K562 (cell line): ENCODE measurements around the gene SDF4. TPM values are rescaled to one million over a fixed set of nuclear protein-coding genes. Genes with fewer than 3 reads are reported as not detected.

Experiments used
- BRF1 ChIP-seq: IDR thresholded peaks from 3 replicates; pipeline ENCODE4 v1.6.1; 2011; ENCODE audit warnings: borderline replicate concordance, mild to moderate bottlenecking; ENCODE audit not compliant: insufficient read length; ENCODE audit errors: extremely low read depth
- CUX1 ChIP-seq: fragments of 200-800 bp; sonication (Bioruptor generic); IDR thresholded peaks from 2 replicates; pipeline ENCODE4 v1.6.1; 2016; ENCODE audit warnings: missing genetic modification characterization, missing compliant biosample characterization
- E2F3 ChIP-seq: fragments of 250-450 bp; sonication (Bioruptor Pico); IDR thresholded peaks from 2 replicates; pipeline ENCODE4 v1.4.0; 2020; ENCODE audit warnings: mild to moderate bottlenecking
- HSF4 ChIP-seq: fragments of 250-450 bp; sonication (Bioruptor Pico); IDR thresholded peaks from 2 replicates; pipeline ENCODE4 v2.1.2; 2022; ENCODE audit warnings: mild to moderate bottlenecking, moderate library complexity, borderline replicate concordance
- KLF16 ChIP-seq: IDR thresholded peaks from 2 replicates; pipeline ENCODE4 v1.6.1; 2016; ENCODE audit warnings: antibody characterized with exemption
- MLX ChIP-seq, 2 experiments: fragments of 450-650 bp in 1 of 2; sonication (generic) in 1 of 2; formaldehyde crosslinking; conservative IDR thresholded peaks; 2 replicates each; pipeline versions ENCODE4 v1.4.0 to v1.8.1; 2020 to 2022; ENCODE audit warnings: mild to moderate bottlenecking in 1 of 2, missing genetic modification reagents in 1 of 2
- NONO ChIP-seq, 2 experiments: fragments of 200-400 bp in 1 of 2; fragments of 450-650 bp in 1 of 2; formaldehyde crosslinking in 1 of 2; IDR thresholded peaks; 2 replicates each; pipeline ENCODE4 v1.6.1; 2017; ENCODE audit warnings: low read depth in 2 of 2, mild to moderate bottlenecking in 2 of 2, moderate library complexity in 2 of 2, low read length in 1 of 2
- POLR2AphosphoS2 ChIP-seq: IDR thresholded peaks from 2 replicates; pipeline ENCODE4 v1.6.1; 2012; ENCODE audit warnings: low read length, improper control_type of control experiment
- RBM22 ChIP-seq: fragments of 200-400 bp; formaldehyde crosslinking; IDR thresholded peaks from 2 replicates; pipeline ENCODE4 v1.6.1; 2018; ENCODE audit warnings: low read length, low read depth; ENCODE audit not compliant: poor library complexity, severe bottlenecking
- ZNF280B ChIP-seq: fragments of 250-450 bp; sonication (Bioruptor Pico); IDR thresholded peaks from 2 replicates; pipeline ENCODE4 v1.5.1; 2021; ENCODE audit warnings: mild to moderate bottlenecking
- polyA plus RNA-seq, 8 experiments: library from polyadenylated mRNA; depleted of rRNA in 4 of 8; stranded (reverse) in 5 of 8; unstranded in 3 of 8; fragments of >200 nt; fragmentation: Nextera tagmentation in 2 of 8; fragmentation: Illumina TruSeq in 1 of 8; extraction: Ambion mirVana in 2 of 8; extraction: Trizol in 1 of 8; gene quantifications; 2 replicates each; pipeline versions ENCODE4 v1.2.1 to v1.2.3, GENCODE V29; 2011 to 2014; ENCODE audit warnings: inconsistent platforms in 1 of 8, missing spikeins in 1 of 8
- total RNA-seq, 7 experiments: library from RNA; depleted of rRNA in 6 of 7; stranded (reverse); fragments of >200 nt in 6 of 7; fragmentation: Illumina TruSeq in 2 of 7; extraction: Trizol in 2 of 7; gene quantifications; 2 replicates each; pipeline versions ENCODE4 v1.2.1 to v1.2.3, GENCODE V29; 2011 to 2021; ENCODE audit warnings: low replicate concordance in 1 of 7
- TF ChIP-seq, protein P1 (sequence below): sonication (generic); formaldehyde crosslinking; IDR thresholded peaks from 2 replicates; pipeline ENCODE4 v1.4.0; 2020; ENCODE audit warnings: mild to moderate bottlenecking, missing genetic modification reagents
- TF ChIP-seq, protein P2 (sequence below): fragments of 250-450 bp; sonication (Bioruptor Pico); IDR thresholded peaks from 2 replicates; pipeline ENCODE4 v1.8.0; 2022; ENCODE audit warnings: moderate library complexity, mild to moderate bottlenecking, inconsistent platforms
- TF ChIP-seq, protein P3 (sequence below), 3 experiments: fragments of 200-800 bp in 1 of 3; sonication (Bioruptor generic) in 1 of 3; sonication (generic) in 1 of 3; formaldehyde crosslinking in 1 of 3; IDR thresholded peaks; 2 replicates each; pipeline versions ENCODE4 v1.6.1 to v1.8.0; 2016 to 2022; ENCODE audit warnings: mild to moderate bottlenecking in 2 of 3, missing compliant biosample characterization in 2 of 3, missing genetic modification characterization in 2 of 3, missing genetic modification reagents in 1 of 3

The SDF4 gene
- total and polyA plus RNA-seq, 9 of the 15 experiments (the other 6 are each of a cell fraction or from before 2014, with no cell fraction given), result 0.35 to 160 (median 65.2) TPM

GRCh38 chr1:1200876-1201810, 30.7 kb downstream of the SDF4 start (continued):
- TF ChIP-seq, protein P1, sequence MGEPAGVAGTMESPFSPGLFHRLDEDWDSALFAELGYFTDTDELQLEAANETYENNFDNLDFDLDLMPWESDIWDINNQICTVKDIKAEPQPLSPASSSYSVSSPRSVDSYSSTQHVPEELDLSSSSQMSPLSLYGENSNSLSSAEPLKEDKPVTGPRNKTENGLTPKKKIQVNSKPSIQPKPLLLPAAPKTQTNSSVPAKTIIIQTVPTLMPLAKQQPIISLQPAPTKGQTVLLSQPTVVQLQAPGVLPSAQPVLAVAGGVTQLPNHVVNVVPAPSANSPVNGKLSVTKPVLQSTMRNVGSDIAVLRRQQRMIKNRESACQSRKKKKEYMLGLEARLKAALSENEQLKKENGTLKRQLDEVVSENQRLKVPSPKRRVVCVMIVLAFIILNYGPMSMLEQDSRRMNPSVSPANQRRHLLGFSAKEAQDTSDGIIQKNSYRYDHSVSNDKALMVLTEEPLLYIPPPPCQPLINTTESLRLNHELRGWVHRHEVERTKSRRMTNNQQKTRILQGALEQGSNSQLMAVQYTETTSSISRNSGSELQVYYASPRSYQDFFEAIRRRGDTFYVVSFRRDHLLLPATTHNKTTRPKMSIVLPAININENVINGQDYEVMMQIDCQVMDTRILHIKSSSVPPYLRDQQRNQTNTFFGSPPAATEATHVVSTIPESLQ (CRISPR knock-in tag), result no peak
- TF ChIP-seq, protein P2, sequence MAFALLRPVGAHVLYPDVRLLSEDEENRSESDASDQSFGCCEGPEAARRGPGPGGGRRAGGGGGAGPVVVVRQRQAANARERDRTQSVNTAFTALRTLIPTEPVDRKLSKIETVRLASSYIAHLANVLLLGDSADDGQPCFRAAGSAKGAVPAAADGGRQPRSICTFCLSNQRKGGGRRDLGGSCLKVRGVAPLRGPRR (CRISPR knock-in tag), result no peak
- TF ChIP-seq RBM22, result no peak
- no peak for TF ChIP-seq BRF1
- no peak for TF ChIP-seq ZNF280B (CRISPR knock-in tag)
- no peak for TF ChIP-seq KLF16
- no peak for TF ChIP-seq HSF4
- no peak for TF ChIP-seq E2F3 (CRISPR knock-in tag)
- peak in 1 of 2 experiments; percentile 73; a peak in 1 of 4 replicates for TF ChIP-seq NONO (IDR thresholded peaks at IDR 0.05; ENCODE audit: low read depth in 2 of 2, low read length in 1 of 2)
- TF ChIP-seq, protein P3, sequence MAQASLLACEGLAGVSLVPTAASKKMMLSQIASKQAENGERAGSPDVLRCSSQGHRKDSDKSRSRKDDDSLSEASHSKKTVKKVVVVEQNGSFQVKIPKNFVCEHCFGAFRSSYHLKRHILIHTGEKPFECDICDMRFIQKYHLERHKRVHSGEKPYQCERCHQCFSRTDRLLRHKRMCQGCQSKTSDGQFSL (CRISPR knock-in tag; IDR thresholded peaks at IDR 0.05), result no peak
- TF ChIP-seq, protein P3 (tag; IDR thresholded peaks at IDR 0.05), result 0 out of 4 replicates have a peak, but pooled peaks of 1 of the 2 experiments have one; percentile 31
- no peak for TF ChIP-seq MLX (CRISPR knock-in tag; conservative IDR thresholded peaks at IDR 0.05)
- TF ChIP-seq POLR2AphosphoS2, result no peak
- TF ChIP-seq CUX1 (CRISPR knock-in tag), result no peak
